IMR-90 (cell line): ENCODE results near the gene PXN. TPM values are rescaled to one million over a fixed set of nuclear protein-coding genes. Genes with fewer than 3 reads are reported as not detected.

ENCODE experiments used
- ATAC-seq: fragments of 200-7000 bp; cut with Tn5 transposase; 2 replicates; pipeline ENCODE4 v1.9.1; 2020; ENCODE audit warnings: low read depth, mild to moderate bottlenecking, moderate library complexity
- BruUV-seq: library from RNA; stranded (reverse); fragments of 400-500 nt; replicated peaks from 2 replicates; lab custom pipeline; 2021; lab: Mats Ljungman, UMichigan
- CTCF ChIA-PET: fragments of 300-600 bp; formaldehyde crosslinking; extraction: SDS; loops from one replicate; lab custom pipeline; 2021; ENCODE audit warnings: antibody characterized with exemption; lab: Yijun Ruan, JAX
- POLR2A ChIA-PET: fragments of 300-600 bp; sonication (Branson Sonifier 250); formaldehyde crosslinking; loops from one replicate; lab custom pipeline; 2022; ENCODE audit warnings: antibody characterized with exemption; ENCODE audit not compliant: unreplicated experiment; lab: Charles Lee
- DNase-seq: peaks from one replicate; pipeline ENCODE4 v3.0.0; 2013
- H2AFZ ChIP-seq: replicated peaks from 2 replicates; pipeline ENCODE3; 2013; ENCODE audit warnings: low read length, mild to moderate bottlenecking; ENCODE audit not compliant: poor library complexity
- H2AK5ac ChIP-seq: 2 replicates; pipeline ENCODE4 v1.6.1; 2013; ENCODE audit warnings: low read depth, low read length, inconsistent platforms
- H2AK9ac ChIP-seq: replicated peaks from 2 replicates; pipeline ENCODE3; 2013; ENCODE audit warnings: mild to moderate bottlenecking, low read depth, low read length, moderate library complexity; ENCODE audit not compliant: poor library complexity
- H2BK120ac ChIP-seq: 2 replicates; pipeline ENCODE4 v1.6.1; 2013; ENCODE audit warnings: low read depth, low read length, inconsistent platforms
- H2BK15ac ChIP-seq: 3 replicates; pipeline ENCODE4 v1.6.1; 2013; ENCODE audit warnings: low read depth, low read length, inconsistent platforms
- H2BK20ac ChIP-seq: 2 replicates; pipeline ENCODE4 v1.6.1; 2013; ENCODE audit warnings: low read depth, mild to moderate bottlenecking, inconsistent platforms, low read length, moderate library complexity
- H2BK5ac ChIP-seq: 2 replicates; pipeline ENCODE4 v1.6.1; 2013; ENCODE audit warnings: mild to moderate bottlenecking, low read depth, low read length, inconsistent platforms; ENCODE audit not compliant: poor library complexity, severe bottlenecking
- H3K14ac ChIP-seq: replicated peaks from 2 replicates; pipeline ENCODE4 v1.6.1; 2013; ENCODE audit warnings: low read depth, low read length, inconsistent platforms
- H3K18ac ChIP-seq: 2 replicates; pipeline ENCODE4 v1.6.1; 2013; ENCODE audit warnings: low read depth, low read length, control low read depth
- H3K23ac ChIP-seq: 2 replicates; pipeline ENCODE4 v1.6.1; 2013; ENCODE audit warnings: low read depth, low read length, inconsistent platforms
- H3K27ac ChIP-seq: 2 replicates; pipeline ENCODE4 v1.5.1; 2013; ENCODE audit warnings: mild to moderate bottlenecking, control low read depth, low read length; ENCODE audit not compliant: insufficient read depth
- H3K27me3 ChIP-seq: 2 replicates; pipeline ENCODE4 v1.6.1; 2013; ENCODE audit warnings: low read length; ENCODE audit not compliant: control insufficient read depth, insufficient read depth
- H3K36me3 ChIP-seq: 2 replicates; pipeline ENCODE4 v1.6.1; 2013; ENCODE audit warnings: low read length, mixed read lengths; ENCODE audit not compliant: control insufficient read depth, insufficient read depth
- H3K4ac ChIP-seq: 2 replicates; pipeline ENCODE4 v1.6.1; 2013; ENCODE audit warnings: low read depth, low read length, inconsistent platforms
- H3K4me1 ChIP-seq: 2 replicates; pipeline ENCODE4 v1.6.1; 2013; ENCODE audit warnings: low read length, mixed read lengths; ENCODE audit not compliant: control insufficient read depth, insufficient read depth
- H3K4me2 ChIP-seq: 2 replicates; pipeline ENCODE4 v1.6.1; 2013; ENCODE audit warnings: low read depth, mild to moderate bottlenecking, control low read depth, low read length, moderate library complexity
- H3K4me3 ChIP-seq: 2 replicates; pipeline ENCODE4 v1.5.1; 2013; ENCODE audit warnings: low read depth, mild to moderate bottlenecking, control low read depth, low read length, moderate library complexity; ENCODE audit not compliant: insufficient read depth
- H3K56ac ChIP-seq: 2 replicates; pipeline ENCODE4 v1.6.1; 2013; ENCODE audit warnings: low read length, inconsistent platforms; ENCODE audit not compliant: insufficient read depth; ENCODE audit errors: extremely low read depth
- H3K79me1 ChIP-seq, 2 experiments: 2 replicates each; pipeline ENCODE4 v1.6.1; 2013; ENCODE audit warnings: low read length in 2 of 2, inconsistent platforms in 1 of 2, low read depth in 1 of 2
- H3K9ac ChIP-seq: 2 replicates; pipeline ENCODE4 v1.6.1; 2013; ENCODE audit warnings: low read depth, low read length, control low read depth
- H3K9me1 ChIP-seq: 2 replicates; pipeline ENCODE4 v1.6.1; 2013; ENCODE audit warnings: low read length, inconsistent platforms; ENCODE audit not compliant: insufficient read depth
- H3K9me3 ChIP-seq: 2 replicates; pipeline ENCODE4 v1.6.1; 2013; ENCODE audit warnings: low read length; ENCODE audit not compliant: control insufficient read depth, insufficient read depth
- H4K20me1 ChIP-seq: 2 replicates; pipeline ENCODE4 v1.6.1; 2013; ENCODE audit warnings: low read length, inconsistent platforms; ENCODE audit not compliant: insufficient read depth
- H4K5ac ChIP-seq: 2 replicates; pipeline ENCODE4 v1.6.1; 2013; ENCODE audit warnings: mild to moderate bottlenecking, low read depth, low read length, control low read depth
- H4K8ac ChIP-seq, 2 experiments: 2 replicates each; pipeline ENCODE4 v1.6.1; 2013; ENCODE audit warnings: low read depth in 2 of 2, low read length in 2 of 2, control low read depth in 1 of 2, inconsistent platforms in 1 of 2
- H4K91ac ChIP-seq: 2 replicates; pipeline ENCODE4 v1.6.1; 2013; ENCODE audit warnings: low read depth, low read length, inconsistent platforms; ENCODE audit not compliant: insufficient read depth
- MAZ ChIP-seq: IDR thresholded peaks from 2 replicates; pipeline ENCODE4 v1.6.1; 2012; ENCODE audit warnings: low read depth, mild to moderate bottlenecking, low read length, improper control_type of control experiment, moderate library complexity, borderline replicate concordance
- MXI1 ChIP-seq: IDR thresholded peaks from 2 replicates; pipeline ENCODE4 v1.6.1; 2012; ENCODE audit warnings: low read depth, mild to moderate bottlenecking, low read length, moderate library complexity, borderline replicate concordance
- POLR2A ChIP-seq: IDR thresholded peaks from 2 replicates; pipeline ENCODE4 v1.6.1; 2012; ENCODE audit warnings: mild to moderate bottlenecking, low read depth, low read length
- SMC3 ChIP-seq: fragments of 150-350 bp; IDR thresholded peaks from 2 replicates; pipeline ENCODE4 v1.6.1; 2016; ENCODE audit warnings: low read depth, mild to moderate bottlenecking, antibody characterized with exemption, low read length, moderate library complexity
- WGBS, 2 experiments: methylation state at CpG; one replicate each; pipeline versions ENCODE4 v1.1.5 to v1.1.7; 2013; ENCODE audit warnings: missing lambda C conversion rate in 2 of 2; ENCODE audit not compliant: insufficient read length in 1 of 2; ENCODE audit errors: extremely low coverage in 2 of 2; 5-methylcytosine and 5-hydroxymethylcytosine counted together
- dilution Hi-C: fragments of 300-500 bp; cut with HindIII; formaldehyde crosslinking; loops from one replicate; pipeline ENCODE4 v1.14.3; 2018; ENCODE audit warnings: low sequenced_read_pairs; ENCODE audit not compliant: unreplicated experiment
- in situ Hi-C: fragments of 300-500 bp; cut with MboI; formaldehyde crosslinking; loops from 3 replicates; pipeline ENCODE4 v1.14.3; 2019; ENCODE audit warnings: low sequenced_read_pairs, inconsistent platforms, mixed read lengths
- intact Hi-C: fragments of 100-400 bp; cut with micrococcal nuclease; formaldehyde crosslinking; loops from 2 replicates; pipeline ENCODE4 v1.10.0; 2022
- polyA plus RNA-seq, 3 experiments: library from polyadenylated mRNA; depleted of rRNA; stranded (reverse); fragments of >200 nt; gene quantifications; 2 replicates each; pipeline ENCODE4 v1.2.3, GENCODE V29; 2012; ENCODE audit warnings: low replicate concordance in 1 of 3
- total RNA-seq: library from RNA; depleted of rRNA; stranded (reverse); fragments of >200 nt; gene quantifications from 2 replicates; pipeline ENCODE4 v1.2.3, GENCODE V29; 2012
- TF ChIP-seq, protein P1 (sequence below): conservative IDR thresholded peaks from 2 replicates; pipeline ENCODE4 v1.5.1; 2012; ENCODE audit warnings: mild to moderate bottlenecking, low read depth, low read length, improper control_type of control experiment
- TF ChIP-seq, protein P2 (sequence below): fragments of 150-350 bp; IDR thresholded peaks from 2 replicates; pipeline ENCODE4 v1.6.1; 2017; ENCODE audit warnings: mild to moderate bottlenecking, antibody characterized with exemption, low read length, low read depth

The PXN gene
- total and polyA plus RNA-seq, 2 of the 4 experiments (the other 2 are of a cell fraction) = 46.6 to 134 TPM

DNA sequence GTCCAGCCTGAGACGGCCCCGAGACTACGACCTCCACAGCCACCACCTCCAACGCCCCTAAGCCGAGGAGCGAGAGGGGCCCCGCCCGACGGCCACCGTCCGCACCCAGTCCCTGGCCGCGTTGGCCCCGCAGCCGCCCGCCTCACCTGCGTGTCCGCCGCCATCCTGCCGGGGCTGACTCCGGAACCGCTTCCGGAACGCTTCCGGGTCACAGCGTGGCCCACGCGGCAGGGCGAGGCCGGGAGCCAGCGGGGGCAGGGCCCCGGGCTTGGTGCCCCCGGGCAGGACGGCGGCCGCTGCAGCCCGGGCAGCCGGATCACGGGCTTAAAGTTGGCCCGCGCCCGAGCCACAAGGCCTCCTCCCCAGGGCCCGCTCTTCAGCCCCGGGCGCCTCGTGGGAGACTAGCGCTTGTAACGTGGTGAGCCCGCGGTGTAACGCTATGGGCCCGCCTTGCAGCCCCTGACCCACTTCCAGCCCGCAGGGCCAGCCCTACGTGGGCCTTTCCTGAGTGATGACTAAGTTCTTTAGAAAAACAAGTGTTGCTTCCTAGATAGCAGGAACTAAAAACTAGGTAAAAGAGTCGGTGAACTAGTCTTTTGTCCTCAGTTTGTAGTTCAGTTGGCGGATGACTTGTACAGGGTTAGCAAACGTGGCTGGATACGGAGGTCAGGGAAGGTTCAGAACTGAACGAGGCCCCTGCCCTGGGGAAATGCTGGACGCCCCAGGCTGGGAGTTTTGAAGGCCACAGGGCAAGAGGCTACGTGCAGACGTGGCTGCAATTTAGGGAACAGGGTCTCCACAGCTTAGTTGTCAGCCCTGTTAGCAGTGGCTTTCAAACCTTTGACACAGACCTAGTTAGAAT is 70.8 kb downstream of the PXN start, which contains the start of gene GCN1:
Gene GCN1 (minus strand): TSS at position 182 of the 862 bp plus-strand sequence. CDS start 18 bp downstream, at position 164.
- ATAC-seq (peak; percentile 83), DNase-seq (peak; percentile 78)
- dilution Hi-C loops (no loop called here), intact Hi-C loops (no loop called here), in situ Hi-C loops (no loop called here)
- H3K9me3 ChIP-seq = no peaks in the 10 kb centered on the region
- peak within 1 kb of the TSS; percentile 90 to 96 for H4K8ac ChIP-seq
- H3K23ac ChIP-seq = peak within 1 kb of the TSS; percentile 92
- H3K18ac ChIP-seq = peak within 1 kb of the TSS; percentile 81
- POLR2A ChIA-PET = no interaction called here
- H4K20me1 ChIP-seq = peaks cover 50% of the 10 kb centered on the region
- H4K91ac ChIP-seq = peak within 1 kb of the TSS; percentile 92
- TF ChIP-seq, protein P1, sequence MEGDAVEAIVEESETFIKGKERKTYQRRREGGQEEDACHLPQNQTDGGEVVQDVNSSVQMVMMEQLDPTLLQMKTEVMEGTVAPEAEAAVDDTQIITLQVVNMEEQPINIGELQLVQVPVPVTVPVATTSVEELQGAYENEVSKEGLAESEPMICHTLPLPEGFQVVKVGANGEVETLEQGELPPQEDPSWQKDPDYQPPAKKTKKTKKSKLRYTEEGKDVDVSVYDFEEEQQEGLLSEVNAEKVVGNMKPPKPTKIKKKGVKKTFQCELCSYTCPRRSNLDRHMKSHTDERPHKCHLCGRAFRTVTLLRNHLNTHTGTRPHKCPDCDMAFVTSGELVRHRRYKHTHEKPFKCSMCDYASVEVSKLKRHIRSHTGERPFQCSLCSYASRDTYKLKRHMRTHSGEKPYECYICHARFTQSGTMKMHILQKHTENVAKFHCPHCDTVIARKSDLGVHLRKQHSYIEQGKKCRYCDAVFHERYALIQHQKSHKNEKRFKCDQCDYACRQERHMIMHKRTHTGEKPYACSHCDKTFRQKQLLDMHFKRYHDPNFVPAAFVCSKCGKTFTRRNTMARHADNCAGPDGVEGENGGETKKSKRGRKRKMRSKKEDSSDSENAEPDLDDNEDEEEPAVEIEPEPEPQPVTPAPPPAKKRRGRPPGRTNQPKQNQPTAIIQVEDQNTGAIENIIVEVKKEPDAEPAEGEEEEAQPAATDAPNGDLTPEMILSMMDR = no peak
- no peak for TF ChIP-seq SMC3
- peak; percentile 62; the same call in 1 of the 2 replicates for TF ChIP-seq MAZ
- peak; percentile 84 for TF ChIP-seq MXI1
- peak; percentile 91 for TF ChIP-seq POLR2A
- TF ChIP-seq, protein P2, sequence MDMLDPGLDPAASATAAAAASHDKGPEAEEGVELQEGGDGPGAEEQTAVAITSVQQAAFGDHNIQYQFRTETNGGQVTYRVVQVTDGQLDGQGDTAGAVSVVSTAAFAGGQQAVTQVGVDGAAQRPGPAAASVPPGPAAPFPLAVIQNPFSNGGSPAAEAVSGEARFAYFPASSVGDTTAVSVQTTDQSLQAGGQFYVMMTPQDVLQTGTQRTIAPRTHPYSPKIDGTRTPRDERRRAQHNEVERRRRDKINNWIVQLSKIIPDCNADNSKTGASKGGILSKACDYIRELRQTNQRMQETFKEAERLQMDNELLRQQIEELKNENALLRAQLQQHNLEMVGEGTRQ = peak; percentile 30
- WGBS, 2 experiments = 8% methylated on average over 25 of the region's 62 CpGs; no CpG with 5 or more reads in 1 of the 2 experiments
- CTCF ChIA-PET = no interaction called here
- H4K5ac ChIP-seq = peak within 1 kb of the TSS; percentile 94
- peak within 1 kb of the TSS; percentile 94 for H3K14ac ChIP-seq
- peaks cover 40% of the 10 kb centered on the region for H3K36me3 ChIP-seq
- H2BK5ac ChIP-seq = peak within 1 kb of the TSS; percentile 85
- peak within 1 kb of the TSS; percentile 92 for H2AK5ac ChIP-seq
- H2BK120ac ChIP-seq = peak within 1 kb of the TSS; percentile 0
- peak within 1 kb of the TSS; percentile 91 for H3K4ac ChIP-seq
- no peaks in the 10 kb centered on the region for H3K27me3 ChIP-seq
- H3K4me1 ChIP-seq = peaks cover 10% of the 10 kb centered on the region
- H3K4me3 ChIP-seq = peak within 1 kb of the TSS; percentile 94
- H2BK15ac ChIP-seq = peak within 1 kb of the TSS; percentile 9; the same call in 1 of the 3 replicates
- H3K4me2 ChIP-seq = peak within 1 kb of the TSS; percentile 97
- H2AK9ac ChIP-seq = peak within 1 kb of the TSS; percentile 86
- peaks cover 3 to 67% of the 10 kb centered on the region in 2 experiments; a peak in 3 of 4 replicates for H3K79me1 ChIP-seq
- peak within 1 kb of the TSS; percentile 76 for H3K56ac ChIP-seq
- no peak within 1 kb of the TSS for H2BK20ac ChIP-seq
- H2AFZ ChIP-seq = peak within 1 kb of the TSS; percentile 94
- H3K9ac ChIP-seq = peak within 1 kb of the TSS; percentile 94
- peaks cover 5% of the 10 kb centered on the region; the same call in 1 of the 2 replicates for H3K9me1 ChIP-seq
- no TSS peak for BruUV-seq
- H3K27ac ChIP-seq = peak within 1 kb of the TSS; percentile 91
